GM19043 (cell line): ENCODE results near the gene HOXA10.

Experiments
- ATAC-seq: cut with Tn5 transposase; IDR thresholded peaks from one replicate; pipeline ENCODE4 v1.9.1; 2021; ENCODE audit warnings: low read depth; ENCODE audit not compliant: unreplicated experiment

HOXA10 gene

DNA sequence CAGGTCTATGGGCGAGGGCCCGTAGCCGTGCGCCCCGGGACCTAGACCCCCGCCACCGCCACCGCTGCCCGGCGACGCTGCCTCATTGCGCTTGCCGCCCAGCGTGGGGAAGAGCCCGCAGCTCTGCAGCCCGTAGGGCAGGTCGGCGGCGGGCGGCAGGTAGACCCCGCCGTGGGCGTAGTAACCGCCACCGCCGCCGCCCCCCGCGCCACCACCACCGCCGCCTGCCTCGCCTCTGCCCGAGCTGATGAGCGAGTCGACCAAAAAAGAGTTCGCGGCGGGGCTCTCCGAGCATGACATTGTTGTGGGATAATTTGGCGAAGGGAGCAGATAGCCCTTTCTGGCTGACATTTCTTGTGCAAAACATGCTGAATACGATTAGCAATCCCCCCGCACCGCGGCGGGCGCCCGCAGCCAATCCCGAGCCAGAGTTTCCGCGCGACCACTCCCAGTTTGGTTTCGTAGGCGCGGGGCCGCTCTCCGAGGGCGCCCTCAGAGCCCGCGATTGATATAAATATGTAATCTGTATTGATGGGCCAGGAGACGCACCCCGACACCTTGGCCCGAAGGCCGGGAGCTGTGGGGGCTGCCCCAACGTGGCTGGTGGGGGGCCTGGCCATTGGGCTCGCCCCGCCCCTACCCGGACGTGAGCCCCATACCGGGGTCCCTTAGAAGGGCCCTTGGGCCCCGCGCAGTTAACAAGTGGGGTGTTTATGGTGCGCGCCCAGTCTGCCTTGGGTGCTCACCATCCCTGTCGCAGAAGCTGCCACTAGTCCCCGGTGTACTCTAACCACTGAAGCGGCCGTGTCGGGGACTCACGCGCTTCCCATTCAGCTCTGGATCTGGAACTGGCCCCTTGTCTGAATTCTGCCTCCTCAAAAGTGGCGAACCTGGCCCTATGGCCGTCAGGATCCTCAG, at the start of gene HOXA10:
TSS of gene HOXA10 (minus strand) at position 365 of the 918 bp plus-strand sequence. CDS start at position 351, 14 bp downstream.
- ATAC-seq = no peak

DNA sequence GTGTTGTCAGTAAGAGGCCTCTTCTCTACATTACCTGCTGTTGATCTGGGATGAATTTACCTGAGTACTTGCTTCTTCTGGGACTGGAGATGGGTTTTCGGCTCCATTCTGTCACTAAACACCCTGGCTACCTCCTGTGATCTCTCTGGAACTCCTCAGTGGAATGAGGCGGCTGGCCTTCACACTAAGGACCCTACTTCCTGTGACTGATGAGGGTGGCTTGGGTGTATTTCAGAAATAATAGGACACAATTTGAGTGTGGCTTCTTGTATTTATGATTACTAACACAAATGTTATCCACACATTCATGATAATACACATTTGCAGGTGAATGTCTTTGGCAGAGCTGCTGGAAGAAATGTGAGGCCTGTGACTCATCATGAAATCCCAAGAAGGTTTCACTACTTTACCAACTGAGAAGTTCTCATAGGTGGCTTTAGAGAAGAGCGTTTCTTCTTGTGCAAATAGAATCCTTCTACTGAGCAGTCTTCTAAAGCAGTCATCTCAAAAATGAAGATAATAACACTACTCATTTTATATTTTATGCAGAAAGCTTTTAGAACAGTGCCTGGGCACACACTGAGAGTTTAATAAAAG, 47.2 kb upstream of the HOXA10 start:
- no peak for ATAC-seq

DNA sequence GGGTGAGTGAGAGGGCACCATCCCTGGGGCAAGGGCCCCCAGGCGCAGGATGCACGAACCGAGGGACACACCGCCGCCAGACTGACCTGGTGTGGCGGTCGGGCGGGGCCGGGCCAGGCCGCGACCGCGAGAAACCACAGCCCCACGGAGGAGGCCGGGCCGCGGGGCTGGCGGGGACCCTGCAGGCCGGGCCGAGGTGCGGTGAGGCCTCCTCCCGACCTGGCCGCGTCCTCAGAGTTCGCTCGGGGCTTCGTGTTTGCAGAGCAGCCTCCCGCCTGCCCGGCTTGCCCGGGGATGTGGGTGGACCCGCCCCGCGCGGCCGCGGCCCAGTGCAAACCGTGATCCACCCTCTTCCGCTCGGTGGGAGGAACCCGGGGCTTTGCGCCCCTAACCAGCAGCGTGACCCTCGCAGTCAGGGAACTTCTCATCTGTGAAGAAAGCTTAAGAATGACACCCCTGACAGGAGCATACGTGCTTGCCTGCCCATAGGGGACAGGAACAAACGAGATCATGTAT, 46.4 kb upstream of the HOXA10 start:
- no peak for ATAC-seq

DNA sequence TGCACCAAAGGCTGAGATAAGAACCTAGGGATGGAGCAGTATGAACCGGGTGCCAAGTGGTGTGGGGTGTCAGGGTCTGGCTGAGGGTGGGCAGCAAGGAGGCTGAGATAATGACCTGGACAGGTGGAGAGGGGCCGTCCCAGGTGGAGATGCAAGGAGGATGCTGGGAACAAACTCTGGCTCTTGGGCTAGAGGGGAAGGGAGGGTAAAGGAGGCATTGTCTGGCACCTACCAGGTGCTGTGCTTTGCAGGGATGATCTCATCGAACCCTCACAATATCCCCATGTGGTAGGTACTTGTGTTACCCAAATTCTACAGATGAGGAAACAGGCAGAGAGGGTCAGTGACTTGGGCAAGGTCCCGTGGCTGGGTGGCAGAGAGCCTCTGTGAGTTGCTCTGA, 45.7 kb upstream of the HOXA10 start:
- ATAC-seq = no peak

DNA sequence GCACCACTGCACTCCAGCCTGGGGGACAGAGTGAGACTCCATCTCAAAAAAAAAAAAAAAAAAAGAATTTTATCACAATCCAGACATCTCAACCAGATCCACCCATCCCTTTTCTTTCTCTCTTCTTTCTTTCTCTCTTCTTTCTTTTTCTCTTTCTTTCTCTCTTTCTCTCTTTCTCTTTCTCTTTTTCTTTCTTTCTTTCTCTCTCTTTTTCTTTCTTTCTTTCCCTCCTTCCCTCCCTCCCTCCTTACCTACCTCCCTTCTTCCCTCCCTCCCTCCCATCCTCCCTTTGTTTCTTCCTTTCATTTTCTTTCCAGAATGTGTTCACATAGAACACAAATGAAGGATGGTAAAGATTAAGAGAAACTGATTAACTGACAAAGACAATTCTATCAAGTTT, 43.8 kb upstream of the HOXA10 start:
- no peak for ATAC-seq

DNA sequence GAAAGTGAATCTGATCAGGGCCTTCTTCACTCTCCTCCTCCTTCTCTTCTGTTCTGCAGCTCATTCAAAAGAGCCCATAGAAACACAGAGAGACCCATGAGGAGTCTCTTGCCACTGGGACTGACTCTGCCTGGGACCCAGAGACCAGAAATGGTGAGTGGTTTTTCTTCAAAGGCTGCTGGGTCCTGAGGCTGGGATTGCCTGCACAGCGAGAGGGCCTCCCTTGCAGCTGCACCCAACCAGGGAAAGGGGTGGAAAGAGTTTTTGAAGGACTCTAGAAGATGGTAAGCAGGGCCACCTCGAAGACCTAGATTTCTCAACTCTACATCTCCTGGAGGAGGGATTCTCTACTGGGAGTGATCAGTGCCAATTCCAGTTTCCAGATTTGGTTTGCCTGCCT, 41.2 kb upstream of the HOXA10 start:
- ATAC-seq = no peak

DNA sequence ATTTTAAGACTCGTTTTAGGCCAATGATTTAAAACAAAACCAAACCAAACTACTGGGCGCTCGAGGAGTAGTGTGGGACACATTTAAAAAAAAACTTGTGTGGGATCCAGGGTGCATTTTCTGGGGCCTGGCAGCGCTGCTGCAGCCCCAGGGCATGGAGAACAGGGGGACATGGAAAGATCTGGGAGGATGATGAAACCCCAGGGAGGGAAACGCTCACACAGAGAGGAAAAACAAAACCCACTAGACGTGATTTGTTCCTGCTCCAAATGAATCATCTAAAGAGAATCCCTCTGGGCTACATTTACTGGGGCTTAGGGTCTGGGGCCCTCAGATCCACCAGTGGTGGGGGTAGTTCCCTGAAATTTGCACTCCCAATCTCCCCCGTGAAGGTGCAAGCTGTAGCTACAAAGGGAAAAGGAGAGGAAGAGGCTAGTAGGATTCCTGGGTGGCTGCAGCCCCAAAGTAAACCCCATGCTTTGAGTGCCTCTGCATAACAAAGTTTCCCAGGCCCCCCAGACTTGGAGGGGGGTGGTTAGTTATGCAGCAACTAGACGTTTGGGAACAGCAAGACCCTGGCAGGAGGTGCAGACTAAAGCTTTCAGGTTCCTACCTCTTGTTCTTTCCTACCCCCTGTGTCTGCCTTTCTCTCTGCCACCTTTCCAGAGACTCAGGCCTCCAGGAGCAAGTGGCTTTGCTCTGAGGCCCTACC, 40.3 kb upstream of the HOXA10 start:
- ATAC-seq = no peak

DNA sequence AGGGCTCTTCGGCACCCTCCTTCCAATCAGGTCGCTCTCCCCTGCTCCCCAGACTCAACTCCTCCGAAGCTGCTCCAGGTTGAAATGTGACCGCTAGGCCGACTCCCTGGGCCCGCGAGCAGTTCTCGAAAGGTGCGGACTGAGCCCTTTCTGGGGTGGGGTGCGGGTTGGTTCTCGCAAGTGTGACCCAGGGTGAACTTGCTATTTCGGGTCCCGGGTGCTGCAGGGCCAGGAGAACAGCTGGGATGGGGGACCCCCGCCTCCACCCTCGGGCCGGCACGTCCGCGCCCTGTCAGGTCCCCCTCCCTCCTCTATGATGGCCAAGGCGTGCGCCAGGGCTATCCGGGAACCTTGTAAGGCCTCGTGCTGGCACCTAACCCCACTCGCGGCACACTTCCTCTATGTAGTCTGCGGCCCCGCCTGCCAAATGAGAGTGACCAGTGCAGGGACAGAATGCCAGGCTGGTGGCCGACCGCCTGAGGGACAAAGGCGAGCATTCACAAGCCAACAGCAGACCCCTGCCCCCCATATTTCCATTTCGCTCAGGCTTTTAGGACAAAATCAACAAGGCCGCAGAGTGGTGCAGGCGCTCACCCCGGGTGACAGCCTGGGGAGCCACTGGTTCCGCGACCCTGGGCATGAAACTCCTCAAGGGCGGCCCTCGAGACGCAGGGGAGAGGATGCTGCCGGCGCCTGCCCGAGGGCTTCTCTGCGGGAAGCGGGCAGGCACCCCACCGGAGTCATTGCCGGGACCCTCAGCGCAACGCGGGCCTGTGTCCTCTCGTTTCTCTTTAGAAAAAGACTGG, 39.5 kb upstream of the HOXA10 start:
- no peak for ATAC-seq

DNA sequence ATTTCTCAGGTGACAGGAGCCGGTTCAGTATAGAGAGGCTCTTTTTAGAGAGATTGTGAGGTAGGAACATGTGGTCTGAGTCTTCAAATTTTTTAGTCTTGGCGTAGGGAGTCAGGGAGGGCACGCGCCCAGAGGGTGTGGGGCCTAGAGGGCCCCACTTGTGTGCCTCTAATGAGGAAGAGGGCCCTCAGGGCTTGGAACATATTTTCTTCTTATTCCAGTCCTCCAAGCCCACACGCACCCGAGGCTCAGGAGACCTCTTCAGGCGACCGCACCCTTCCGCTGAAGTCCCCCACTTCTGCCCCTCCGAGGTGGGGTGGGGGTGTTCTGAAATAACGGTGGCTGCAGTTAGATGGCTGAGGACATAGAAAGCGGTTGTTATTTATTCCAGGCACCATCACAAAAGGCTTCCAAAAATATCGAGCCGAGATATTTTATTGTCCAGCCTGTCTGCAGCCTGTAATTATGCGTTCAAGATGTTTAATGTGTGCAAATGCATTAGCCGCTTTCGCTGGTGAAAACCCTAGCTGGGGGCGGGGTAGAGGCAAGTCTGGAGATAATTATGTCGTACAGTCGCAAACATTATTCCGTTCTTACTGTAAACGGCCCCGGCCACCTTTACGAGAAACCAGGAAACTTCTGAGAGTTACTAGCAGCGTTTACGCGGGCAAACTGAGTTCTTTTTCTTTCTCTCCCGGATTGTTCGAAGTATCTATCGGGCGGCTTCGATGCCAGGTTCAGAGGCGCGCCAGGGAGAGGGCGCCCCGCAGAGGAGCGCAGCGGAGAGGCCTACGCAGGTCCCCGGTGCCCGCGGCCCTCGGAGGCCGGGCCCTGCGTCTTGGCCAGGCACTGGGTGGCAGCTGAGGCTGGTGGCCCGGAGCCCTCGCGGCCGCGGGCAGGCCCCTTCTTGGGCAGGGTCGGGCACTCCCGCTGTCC, 38.6 kb upstream of the HOXA10 start:
- ATAC-seq = no peak

DNA sequence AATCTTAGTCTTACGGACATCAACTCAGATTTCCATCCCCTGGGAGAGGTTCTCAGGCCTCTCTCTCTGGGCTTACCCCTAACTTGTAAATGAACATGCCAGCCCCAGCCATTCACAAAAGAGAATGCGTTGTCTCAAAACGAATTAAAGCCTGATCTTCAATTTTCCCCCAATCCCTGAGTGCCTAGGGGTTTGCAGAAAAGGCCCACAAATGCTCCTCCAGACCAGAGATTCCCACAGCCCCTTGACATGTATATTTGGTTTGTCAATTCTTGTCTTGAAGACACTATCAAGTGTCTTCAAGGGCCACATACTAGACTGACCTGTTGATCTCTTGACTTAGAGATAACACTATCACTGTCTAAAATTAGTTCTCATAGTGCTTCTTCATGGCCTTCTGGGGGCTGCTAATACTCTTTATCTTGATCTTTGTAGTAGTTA, 37.7 kb upstream of the HOXA10 start:
- no peak for ATAC-seq

DNA sequence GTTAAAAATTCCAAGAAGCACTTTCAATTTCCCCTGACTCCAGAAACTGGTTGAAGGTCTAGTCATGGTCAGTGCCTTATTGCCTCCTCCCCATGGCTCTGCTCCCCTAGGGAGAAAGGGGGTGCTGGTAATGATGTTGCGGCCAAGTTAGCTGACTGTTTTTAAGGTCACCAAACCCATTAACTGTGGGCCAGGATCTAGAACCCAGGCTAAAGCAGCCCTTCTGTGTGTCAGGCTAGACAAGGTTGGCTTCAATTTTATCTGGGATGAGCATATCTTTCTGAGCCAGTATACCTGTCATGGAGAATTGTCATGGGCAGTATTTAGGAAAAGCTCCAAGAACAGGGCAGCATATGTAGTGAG, 36.9 kb upstream of the HOXA10 start:
- no peak for ATAC-seq

DNA sequence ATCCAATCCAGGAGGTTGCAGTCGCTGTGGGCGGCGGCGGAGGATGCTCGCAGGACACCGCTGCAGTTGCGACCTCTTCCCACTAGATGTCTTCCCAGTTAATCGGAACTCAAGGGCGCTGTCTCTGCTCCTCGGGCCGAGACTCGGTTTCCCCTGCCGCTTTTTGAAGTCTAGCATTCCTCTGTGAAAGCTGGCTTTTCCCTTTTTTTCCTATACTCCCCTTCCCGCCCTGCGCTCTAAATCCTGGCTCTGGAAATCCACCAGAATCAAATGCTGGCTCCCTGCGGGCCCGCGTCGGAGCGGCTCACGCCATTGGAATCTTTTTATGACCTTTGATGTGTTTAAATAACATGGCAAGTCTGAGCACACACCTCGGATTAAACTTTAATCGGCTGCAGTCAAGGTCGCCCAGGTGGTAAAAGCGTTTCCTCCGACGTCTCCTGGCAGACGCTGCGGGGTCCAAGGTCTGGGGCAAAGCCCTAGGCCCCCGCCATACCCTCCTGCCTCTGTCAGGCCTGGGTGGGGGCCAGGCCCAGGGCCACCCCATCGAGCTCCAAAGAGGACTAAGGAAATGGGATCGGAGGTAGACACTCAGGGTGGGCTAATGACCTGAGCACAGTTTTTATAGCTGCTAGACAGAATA, 36.4 kb upstream of the HOXA10 start:
- no peak for ATAC-seq

DNA sequence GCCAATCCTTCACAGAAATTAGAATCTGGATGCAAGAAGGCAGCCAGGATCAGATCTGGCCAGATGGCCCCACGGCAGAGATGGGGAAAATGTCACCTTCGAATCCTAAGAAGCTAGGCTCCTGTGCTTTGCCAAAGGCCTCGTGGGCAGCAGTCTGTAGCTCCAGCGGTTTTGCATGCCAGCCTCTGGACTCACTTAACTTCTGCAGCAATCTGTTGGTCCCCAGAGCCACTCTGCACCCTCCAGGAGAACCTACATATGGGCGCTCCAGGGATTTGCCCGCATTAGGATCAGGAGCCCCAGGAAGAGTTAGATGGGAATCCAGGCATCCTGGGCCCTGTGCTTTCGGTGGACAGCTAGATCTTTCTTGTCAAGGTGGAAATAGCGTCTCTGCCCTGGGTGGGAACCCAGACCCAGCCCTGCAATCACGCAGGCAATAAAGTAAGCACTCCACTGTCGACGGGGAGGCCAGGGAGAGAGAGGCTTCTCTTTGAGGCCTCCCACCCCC, 35.9 kb upstream of the HOXA10 start:
- no peak for ATAC-seq

DNA sequence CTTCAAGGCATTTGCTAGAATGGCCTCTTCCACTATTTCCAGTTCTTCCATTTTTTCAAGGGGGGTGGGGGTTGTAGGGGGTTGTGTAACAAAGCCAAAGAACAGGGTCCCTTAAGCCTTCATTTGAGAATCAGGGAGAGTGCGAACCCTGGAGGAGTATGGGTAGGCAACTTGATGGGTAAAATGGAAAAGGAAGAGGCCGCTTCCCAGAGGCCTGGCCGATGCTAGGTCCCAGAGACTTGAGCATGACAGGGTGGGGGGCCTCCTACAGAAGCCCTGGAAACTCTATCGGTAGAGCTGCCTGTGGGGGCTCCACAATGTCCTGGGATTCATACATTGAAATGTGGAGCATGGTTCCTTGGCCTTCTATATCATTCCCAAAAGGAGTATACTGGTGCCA, 34.9 kb upstream of the HOXA10 start:
- ATAC-seq = no peak

DNA sequence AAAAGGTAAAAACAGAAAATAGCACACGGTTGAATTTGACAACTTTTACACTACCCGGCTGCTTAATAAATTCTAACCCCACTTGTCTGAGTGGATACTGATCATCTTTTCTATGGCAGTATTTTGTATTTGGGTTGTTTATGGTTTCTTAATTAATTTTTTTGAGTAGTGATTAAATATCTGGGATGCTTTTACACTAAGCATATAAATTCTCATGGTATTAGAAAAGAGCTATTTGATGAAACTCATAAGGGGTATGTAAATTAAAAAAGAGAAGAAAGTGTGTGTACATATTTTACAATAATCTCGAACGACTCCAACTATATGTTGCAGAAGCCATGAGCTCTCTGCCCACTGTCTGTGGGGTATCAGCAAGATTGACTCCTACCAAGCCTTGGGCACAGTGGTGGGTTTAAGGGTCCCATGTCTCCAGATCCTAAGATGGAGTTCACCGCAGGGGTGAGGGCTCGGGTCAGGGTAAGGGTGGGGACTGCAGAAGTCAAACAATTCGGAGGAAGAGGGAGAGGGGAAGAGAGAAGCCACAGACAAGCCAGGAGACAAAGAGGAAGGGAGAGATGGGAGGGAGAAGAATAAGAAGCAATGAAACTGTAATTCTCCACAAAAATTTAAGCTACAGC, 33.3 kb upstream of the HOXA10 start:
- no peak for ATAC-seq

DNA sequence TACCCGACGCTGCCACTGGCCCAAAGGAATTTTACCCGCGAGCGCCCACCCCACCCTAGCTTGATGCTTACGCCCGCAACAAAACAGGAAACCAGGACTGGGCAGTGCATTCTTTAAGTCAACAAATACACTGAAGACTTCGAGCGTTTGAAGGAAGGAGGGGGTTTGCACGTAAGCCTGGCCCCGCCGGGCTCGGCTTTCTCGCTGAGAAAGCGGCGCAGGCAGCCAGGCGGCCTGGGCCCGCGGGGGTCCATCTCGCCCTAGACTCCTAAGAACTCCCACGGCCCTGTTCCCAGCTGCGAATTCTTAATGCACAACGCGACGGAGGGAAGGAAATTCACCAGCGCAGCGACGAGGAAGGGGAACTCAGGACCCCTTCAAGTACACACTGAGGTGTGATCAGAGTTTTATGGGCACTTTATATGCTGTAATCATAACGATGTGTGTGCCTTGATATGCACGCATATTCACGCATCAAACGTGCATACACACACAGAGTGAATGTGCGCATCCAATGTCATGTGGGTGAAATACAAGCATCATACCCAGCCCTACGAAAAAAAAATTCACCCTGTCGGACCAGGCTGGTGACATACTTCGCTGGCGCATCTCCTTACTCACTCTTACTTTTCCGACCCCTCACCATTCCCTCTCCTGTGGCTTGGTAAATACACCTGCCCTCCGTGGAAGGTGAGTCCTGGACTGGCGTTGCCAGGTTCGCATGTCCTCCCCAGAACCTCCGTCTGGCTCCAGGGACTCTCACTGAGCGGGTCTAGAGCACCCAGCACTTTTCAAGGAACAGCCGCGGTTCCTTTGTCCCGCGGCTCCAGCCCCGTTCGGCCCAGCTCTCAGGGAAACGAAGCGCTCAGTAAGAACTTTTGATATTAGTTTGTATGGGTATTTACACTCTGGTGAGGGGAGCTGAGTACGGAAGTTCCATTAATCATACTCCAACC, 31.5 kb upstream of the HOXA10 start:
- ATAC-seq = no peak

DNA sequence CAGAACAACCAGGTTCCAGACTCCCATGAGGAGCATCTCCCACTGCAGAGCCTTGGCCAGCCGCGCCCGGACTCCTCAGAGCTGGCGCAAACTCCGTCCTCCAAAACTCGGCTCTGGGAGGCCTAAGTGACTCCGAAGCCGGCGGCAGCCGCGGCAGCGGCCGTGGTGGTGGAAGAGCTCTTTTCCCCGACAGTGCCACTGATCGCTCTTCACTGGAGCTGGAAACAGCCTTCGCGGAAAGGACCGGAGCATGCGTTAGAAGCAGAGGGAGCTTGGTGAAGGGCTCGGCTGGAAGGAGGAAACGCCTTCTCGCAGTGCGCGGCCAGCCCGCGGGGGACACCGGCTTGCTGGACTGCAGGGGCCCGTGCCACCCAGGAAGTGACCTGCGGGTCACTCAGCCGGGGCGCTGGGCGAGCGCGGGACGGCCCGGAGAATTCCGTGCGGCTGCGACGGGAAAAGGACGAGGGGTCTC, 30.8 kb upstream of the HOXA10 start:
- ATAC-seq = no peak
